MCF 10A (cell line): Measurements from ENCODE around the gene ZC3H14. TPM values are rescaled to one million over a fixed set of nuclear protein-coding genes. Genes with fewer than 3 reads are reported as not detected.

ENCODE experiments used
- Bru-seq: library from RNA; stranded (reverse); fragments of 400-500 nt; gene quantifications from one replicate; lab custom pipeline; 2021; lab: Mats Ljungman, UMichigan
- BruChase-seq, 2 experiments: library from RNA; stranded (reverse); fragments of 400-500 nt; gene quantifications; one replicate each; lab custom pipeline; 2021; lab: Mats Ljungman, UMichigan
- BruUV-seq: library from RNA; stranded (reverse); fragments of 400-500 nt; replicated peaks from 2 replicates; lab custom pipeline; 2021; lab: Mats Ljungman, UMichigan
- CTCF ChIA-PET: fragments of 300-600 bp; sonication (Branson Sonifier 250); formaldehyde crosslinking; extraction: SDS; loops from one replicate; lab custom pipeline; 2021; ENCODE audit warnings: antibody characterized with exemption, inconsistent platforms; lab: Yijun Ruan, JAX
- POLR2A ChIA-PET: fragments of 300-600, 350-650 bp; sonication (Branson Sonifier 250); formaldehyde crosslinking; extraction: SDS; loops from one replicate; lab custom pipeline; 2020; ENCODE audit warnings: antibody characterized with exemption, inconsistent platforms; lab: Yijun Ruan, JAX
- DNase-seq: peaks from one replicate; pipeline ENCODE4 v3.0.0-alpha.2; 2018; ENCODE audit not compliant: unreplicated experiment
- H3K27ac Mint-ChIP-seq: one replicate; pipeline ENCODE4 v1.8.0; 2022; ENCODE audit warnings: mild to moderate bottlenecking, low read depth, mixed read lengths; ENCODE audit not compliant: unreplicated experiment
- H3K27me3 Mint-ChIP-seq: one replicate; pipeline ENCODE4 v1.8.0; 2022; ENCODE audit warnings: mixed read lengths; ENCODE audit not compliant: insufficient read depth, unreplicated experiment
- H3K36me3 Mint-ChIP-seq: one replicate; pipeline ENCODE4 v1.8.0; 2022; ENCODE audit warnings: mild to moderate bottlenecking, moderate library complexity, mixed read lengths; ENCODE audit not compliant: insufficient read depth, unreplicated experiment
- H3K4me1 Mint-ChIP-seq: one replicate; pipeline ENCODE4 v1.8.0; 2022; ENCODE audit warnings: mixed read lengths; ENCODE audit not compliant: insufficient read depth, unreplicated experiment
- H3K4me3 Mint-ChIP-seq: one replicate; pipeline ENCODE4 v1.8.0; 2022; ENCODE audit warnings: mild to moderate bottlenecking, moderate library complexity, mixed read lengths; ENCODE audit not compliant: unreplicated experiment
- H3K9me3 Mint-ChIP-seq: one replicate; pipeline ENCODE4 v1.8.0; 2022; ENCODE audit warnings: mixed read lengths; ENCODE audit not compliant: unreplicated experiment
- intact Hi-C: fragments of 100-400 bp; cut with micrococcal nuclease; formaldehyde crosslinking; loops from 2 replicates; pipeline ENCODE4 v1.14.1; 2022
- long read RNA-seq: library from polyadenylated mRNA; stranded (forward); transcript quantifications from one replicate; pipeline ENCODE4 v2.0.0, GENCODE V29; 2022
- total RNA-seq: library from RNA; stranded (reverse); gene quantifications from 2 replicates; pipeline ENCODE4 v1.2.3, GENCODE V29; 2022
- TF ChIP-seq, protein P1 (sequence below): fragments of 200-600 bp; IDR thresholded peaks from one replicate; pipeline ENCODE4 v1.8.0; 2022; ENCODE audit warnings: antibody characterized with exemption, mild to moderate bottlenecking; ENCODE audit not compliant: unreplicated experiment

ZC3H14 gene, protein sequence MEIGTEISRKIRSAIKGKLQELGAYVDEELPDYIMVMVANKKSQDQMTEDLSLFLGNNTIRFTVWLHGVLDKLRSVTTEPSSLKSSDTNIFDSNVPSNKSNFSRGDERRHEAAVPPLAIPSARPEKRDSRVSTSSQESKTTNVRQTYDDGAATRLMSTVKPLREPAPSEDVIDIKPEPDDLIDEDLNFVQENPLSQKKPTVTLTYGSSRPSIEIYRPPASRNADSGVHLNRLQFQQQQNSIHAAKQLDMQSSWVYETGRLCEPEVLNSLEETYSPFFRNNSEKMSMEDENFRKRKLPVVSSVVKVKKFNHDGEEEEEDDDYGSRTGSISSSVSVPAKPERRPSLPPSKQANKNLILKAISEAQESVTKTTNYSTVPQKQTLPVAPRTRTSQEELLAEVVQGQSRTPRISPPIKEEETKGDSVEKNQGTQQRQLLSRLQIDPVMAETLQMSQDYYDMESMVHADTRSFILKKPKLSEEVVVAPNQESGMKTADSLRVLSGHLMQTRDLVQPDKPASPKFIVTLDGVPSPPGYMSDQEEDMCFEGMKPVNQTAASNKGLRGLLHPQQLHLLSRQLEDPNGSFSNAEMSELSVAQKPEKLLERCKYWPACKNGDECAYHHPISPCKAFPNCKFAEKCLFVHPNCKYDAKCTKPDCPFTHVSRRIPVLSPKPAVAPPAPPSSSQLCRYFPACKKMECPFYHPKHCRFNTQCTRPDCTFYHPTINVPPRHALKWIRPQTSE
- total RNA-seq (64.5 and 72.6 TPM in 2 replicates), Bru-seq, nascent RNA (percentile 82 among the genes with signal in this experiment), BruChase-seq, experiment 1, labeled RNA remaining after a 6-hour chase (percentile 90 among the genes with signal in this experiment), BruChase-seq, experiment 2, labeled RNA remaining after a 2-hour chase (percentile 90 among the genes with signal in this experiment)
- long read RNA-seq, full-length matches to known transcripts: 82 of 205 reads
- long read RNA-seq, partial matches to known transcripts: 6 of 205 reads
- long read RNA-seq, other reads (novel, unspliced or antisense): 117 of 205 reads

DNA sequence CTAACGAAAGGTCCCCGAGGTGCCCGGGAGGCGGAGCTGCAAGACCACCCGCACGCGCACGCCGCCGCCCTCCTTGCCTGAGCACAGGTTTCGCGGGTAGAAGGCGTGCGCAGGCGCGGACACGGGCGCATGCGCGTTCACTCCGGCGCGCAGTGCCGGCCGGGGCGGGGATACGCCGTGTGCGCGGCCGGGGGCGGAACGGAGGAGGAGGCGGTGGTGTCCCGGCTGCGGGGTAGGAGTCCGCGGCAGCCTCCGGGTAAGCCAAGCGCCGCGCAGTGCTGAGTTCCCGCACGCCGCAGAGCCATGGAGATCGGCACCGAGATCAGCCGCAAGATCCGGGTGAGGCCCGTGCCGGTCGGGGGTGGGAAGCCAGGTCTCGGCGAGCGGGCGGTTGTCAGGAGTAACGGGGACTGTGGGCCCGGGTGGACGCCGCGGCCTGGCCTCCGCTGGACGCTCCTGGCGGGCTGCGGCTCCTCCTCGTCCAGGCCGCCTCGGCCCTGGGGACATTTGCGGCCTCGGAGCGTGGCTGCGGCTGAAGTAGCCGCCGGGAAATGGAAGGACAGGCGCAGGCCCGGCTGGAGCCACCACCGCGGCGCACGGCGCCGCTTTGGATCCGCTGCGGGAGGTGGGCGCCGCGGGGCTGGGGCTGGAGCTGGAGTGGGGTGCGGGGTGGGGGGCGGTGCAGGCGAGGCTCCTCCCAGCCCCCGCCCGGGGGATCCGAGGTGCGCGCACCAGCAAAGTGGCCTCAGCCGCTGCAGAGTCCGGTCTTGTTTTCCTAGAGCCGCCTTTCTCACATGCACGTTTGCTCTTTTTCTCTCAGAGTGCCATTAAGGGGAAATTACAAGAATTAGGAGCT, at the start of gene ZC3H14:
TSS of gene ZC3H14 (plus strand) at position 207 of the 856 bp plus-strand sequence. CDS start at position 304, 97 bp downstream.
- Mint-ChIP-seq H3K27me3 (no peaks in the 10 kb centered on the region), H3K4me3 (peak within 1 kb of the TSS; percentile 77), H3K36me3 (peaks cover 22% of the 10 kb centered on the region), H3K9me3 (no peaks in the 10 kb centered on the region), H3K27ac (peak within 1 kb of the TSS; percentile 49), H3K4me1 (peaks cover 18% of the 10 kb centered on the region)
- ChIA-PET POLR2A (interaction anchor here (0.6 to 3.6 kb wide), 10 partner anchors 8 to 574 kb away, joined by 3 to 39 read pairs (median 4); partner anchors contain the start of gene TTC8), CTCF (interaction anchor here (0.5 to 0.8 kb wide), 3 partner anchors 261 to 1826 kb away, joined by 3 read pairs; no protein-coding TSS in a partner anchor)
- TF ChIP-seq, protein P1, sequence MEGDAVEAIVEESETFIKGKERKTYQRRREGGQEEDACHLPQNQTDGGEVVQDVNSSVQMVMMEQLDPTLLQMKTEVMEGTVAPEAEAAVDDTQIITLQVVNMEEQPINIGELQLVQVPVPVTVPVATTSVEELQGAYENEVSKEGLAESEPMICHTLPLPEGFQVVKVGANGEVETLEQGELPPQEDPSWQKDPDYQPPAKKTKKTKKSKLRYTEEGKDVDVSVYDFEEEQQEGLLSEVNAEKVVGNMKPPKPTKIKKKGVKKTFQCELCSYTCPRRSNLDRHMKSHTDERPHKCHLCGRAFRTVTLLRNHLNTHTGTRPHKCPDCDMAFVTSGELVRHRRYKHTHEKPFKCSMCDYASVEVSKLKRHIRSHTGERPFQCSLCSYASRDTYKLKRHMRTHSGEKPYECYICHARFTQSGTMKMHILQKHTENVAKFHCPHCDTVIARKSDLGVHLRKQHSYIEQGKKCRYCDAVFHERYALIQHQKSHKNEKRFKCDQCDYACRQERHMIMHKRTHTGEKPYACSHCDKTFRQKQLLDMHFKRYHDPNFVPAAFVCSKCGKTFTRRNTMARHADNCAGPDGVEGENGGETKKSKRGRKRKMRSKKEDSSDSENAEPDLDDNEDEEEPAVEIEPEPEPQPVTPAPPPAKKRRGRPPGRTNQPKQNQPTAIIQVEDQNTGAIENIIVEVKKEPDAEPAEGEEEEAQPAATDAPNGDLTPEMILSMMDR: no peak
- peak; percentile 85 for DNase-seq
- intact Hi-C loops: loop anchor here (2.0 to 5.0 kb wide), 2 partner anchors 49 to 374 kb away; no protein-coding TSS in a partner anchor
- no TSS peak for BruUV-seq

DNA sequence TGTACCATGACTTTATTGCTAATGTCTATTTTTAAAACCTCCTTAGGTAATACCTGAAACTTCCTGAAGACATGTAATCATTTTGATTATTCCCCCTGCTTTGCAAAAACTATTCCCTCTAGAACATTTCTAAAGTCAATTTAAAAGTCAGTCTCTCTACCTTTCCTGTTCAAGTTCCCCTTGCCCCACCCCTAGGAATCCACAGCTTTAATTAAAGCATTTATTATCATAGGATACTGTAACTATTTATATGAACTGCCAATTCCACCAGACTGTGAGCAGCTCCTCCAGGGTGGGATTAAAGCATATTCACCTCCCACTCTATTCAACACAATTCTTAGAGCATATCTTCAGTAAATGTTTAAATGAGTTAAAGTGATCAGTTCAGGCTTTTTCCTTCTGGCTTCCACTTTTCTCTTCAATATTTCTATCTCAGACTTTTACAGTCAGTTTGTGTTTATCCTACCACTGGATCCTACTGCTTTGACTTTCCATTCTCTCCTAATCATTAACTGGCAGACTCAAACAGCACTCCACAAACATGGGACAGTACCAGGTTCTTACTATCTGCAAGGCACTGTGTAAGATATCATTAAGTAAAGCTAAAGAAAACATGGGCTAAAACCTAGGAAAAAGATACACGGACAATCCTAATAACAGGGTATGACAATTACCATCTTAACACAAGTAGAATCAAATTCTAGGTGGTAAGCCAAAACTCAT, 47.2 kb upstream of the ZC3H14 start:
- POLR2A ChIA-PET: interaction anchor here (0.7 kb wide), 1 partner anchor 21 kb away, joined by 3 read pairs; no protein-coding TSS in a partner anchor
- peaks cover 24% of the 10 kb centered on the region for H3K36me3 Mint-ChIP-seq
- no peak for DNase-seq
- H3K27ac Mint-ChIP-seq: no peak overlapping the region
- H3K4me1 Mint-ChIP-seq: peaks cover 7% of the 10 kb centered on the region
- no TSS peak for BruUV-seq
- no peaks in the 10 kb centered on the region for H3K9me3 Mint-ChIP-seq
- intact Hi-C loops: no loop called here
- H3K27me3 Mint-ChIP-seq: no peaks in the 10 kb centered on the region
- H3K4me3 Mint-ChIP-seq: no peak overlapping the region
- TF ChIP-seq, protein P1: no peak
- CTCF ChIA-PET: interaction anchor here (1.6 kb wide), 1 partner anchor 326 kb away, joined by 5 read pairs; no protein-coding TSS in a partner anchor

DNA sequence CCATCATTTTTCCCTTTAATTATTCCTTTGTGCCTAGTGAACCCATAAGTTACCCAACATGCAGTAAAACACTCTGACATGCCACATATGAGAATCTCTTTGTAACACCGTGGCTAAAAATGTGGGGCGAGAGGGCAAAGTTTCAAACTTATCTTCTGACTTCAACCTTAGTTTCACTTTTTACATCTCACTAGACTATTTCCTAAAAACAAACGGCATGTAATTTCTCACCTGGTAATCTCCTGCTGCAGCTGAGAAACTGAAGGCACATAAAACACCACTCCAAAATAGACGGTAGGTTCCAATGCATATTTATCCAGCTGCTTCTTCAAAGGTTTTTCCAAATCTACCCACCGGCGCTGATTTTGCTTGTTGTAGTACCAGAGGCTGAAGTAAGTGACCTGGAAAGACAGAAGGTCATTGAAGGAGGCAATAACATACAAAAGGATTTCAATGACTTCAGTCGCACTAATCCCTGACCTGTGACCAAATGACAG, 45.9 kb upstream of the ZC3H14 start:
- BruUV-seq: no TSS peak

More for the DNA sequence above, 45.9 kb upstream of the ZC3H14 start:
- no peaks in the 10 kb centered on the region for H3K9me3 Mint-ChIP-seq
- ChIA-PET CTCF (interaction anchor here (1.2 kb wide), 1 partner anchor 15 kb away, joined by 3 read pairs; no protein-coding TSS in a partner anchor), POLR2A (no interaction called here)
- H3K4me3 Mint-ChIP-seq: no peak overlapping the region
- peaks cover 21% of the 10 kb centered on the region for H3K36me3 Mint-ChIP-seq
- H3K27ac Mint-ChIP-seq: no peak overlapping the region
- TF ChIP-seq, protein P1: no peak
- intact Hi-C loops: no loop called here
- peaks cover 7% of the 10 kb centered on the region for H3K4me1 Mint-ChIP-seq
- H3K27me3 Mint-ChIP-seq: no peaks in the 10 kb centered on the region
- DNase-seq: no peak
